SK-N-SH treated with all-trans-retinoic acid at 6 μM for 48 hours (cell line): ENCODE results near the gene FBXO42.

Experiments
- ARNTL ChIP-seq: fragments of 450-650 bp; formaldehyde crosslinking; IDR thresholded peaks from 2 replicates; pipeline ENCODE4 v1.5.0; 2020; ENCODE audit warnings: low read depth, mild to moderate bottlenecking, moderate library complexity, borderline replicate concordance
- CREB5 ChIP-seq: fragments of 250-450 bp; sonication (Bioruptor Pico); IDR thresholded peaks from 2 replicates; pipeline ENCODE4 v1.5.1; 2020; ENCODE audit warnings: low read depth, mild to moderate bottlenecking, moderate library complexity
- PATZ1 ChIP-seq: fragments of 250-450 bp; sonication (Bioruptor Pico); IDR thresholded peaks from 2 replicates; pipeline ENCODE4 v1.8.0; 2020; ENCODE audit warnings: mild to moderate bottlenecking, moderate library complexity, borderline replicate concordance
- PPARA ChIP-seq: fragments of 250-450 bp; sonication (Bioruptor Pico); IDR thresholded peaks from 2 replicates; pipeline ENCODE4 v1.5.0; 2020; ENCODE audit warnings: mild to moderate bottlenecking, borderline replicate concordance
- RARB ChIP-seq: fragments of 250-450 bp; sonication (Bioruptor Pico); IDR thresholded peaks from 2 replicates; pipeline ENCODE4 v1.8.0; 2021; ENCODE audit warnings: mild to moderate bottlenecking, moderate library complexity
- ZFP30 ChIP-seq: fragments of 450-650 bp; formaldehyde crosslinking; IDR thresholded peaks from 2 replicates; pipeline ENCODE4 v1.5.0; 2022; ENCODE audit warnings: mild to moderate bottlenecking, moderate library complexity
- ZNF70 ChIP-seq: fragments of 450-650 bp; formaldehyde crosslinking; IDR thresholded peaks from 2 replicates; pipeline ENCODE4 v1.5.0; 2020; ENCODE audit warnings: mild to moderate bottlenecking, moderate library complexity

- no peak for TF ChIP-seq RARB
- 0 out of 2 replicates have a peak, but pooled peaks have one; percentile 20 for TF ChIP-seq CREB5 (CRISPR knock-in tag)
- no peak for TF ChIP-seq ZFP30 (CRISPR knock-in tag)
- TF ChIP-seq ARNTL, result no peak
- no peak for TF ChIP-seq PPARA
- no peak for TF ChIP-seq ZNF70
- no peak for TF ChIP-seq PATZ1
Observed at GRCh38 chr1:16371725-16372124, 19.4 kb upstream of the FBXO42 start.
